K562 (cell line): ENCODE measurements around the gene COPRS. TPM values are rescaled to one million over a fixed set of nuclear protein-coding genes. Genes with fewer than 3 reads are reported as not detected.

ENCODE experiments used
- ATAC-seq: fragments of 200-7000 bp; cut with Tn5 transposase; 3 replicates; pipeline ENCODE4 v1.9.1; 2020; ENCODE audit warnings: moderate library complexity
- BruUV-seq: library from RNA; stranded (reverse); fragments of 400-500 nt; replicated peaks from 2 replicates; lab custom pipeline; 2021; lab: Mats Ljungman, UMichigan
- CTCF ChIA-PET: fragments of 300-600 bp; formaldehyde crosslinking; extraction: SDS; loops from one replicate; lab custom pipeline; 2021; ENCODE audit warnings: low intra/inter-chr PET ratio; lab: Yijun Ruan, JAX
- POLR2A ChIA-PET: fragments of 300-600, 350-650 bp; sonication (Branson Sonifier 250); formaldehyde crosslinking; extraction: SDS; loops from one replicate; lab custom pipeline; 2021; ENCODE audit warnings: antibody characterized with exemption, inconsistent platforms; lab: Yijun Ruan, JAX
- DNase-seq, 4 experiments: peaks; one replicate each; pipeline versions ENCODE4 v3.0.0 to v3.0.0-alpha.2; 2011 to 2018; ENCODE audit warnings: low spot score in 3 of 4, mixed read lengths in 3 of 4; ENCODE audit errors: extremely low read depth in 1 of 4
- FAIRE-seq: peaks from 2 replicates; lab custom pipeline; 2011; peaks lifted over from hg19 to GRCh38; lab: Jason Lieb, UNC
- H2AFZ ChIP-seq: 2 replicates; pipeline ENCODE4 v1.6.0; 2011; ENCODE audit warnings: low read depth, low read length, control low read depth, inconsistent platforms
- H3K27ac ChIP-seq: fragments of 200-600 bp; 3 replicates; pipeline ENCODE4 v1.8.0; 2011; ENCODE audit warnings: low read depth, mild to moderate bottlenecking, control low read depth, inconsistent platforms, low read length, moderate library complexity, mixed read lengths; ENCODE audit errors: extremely low read depth
- H3K27me3 ChIP-seq, 2 experiments: fragments of 300-600 bp in 1 of 2; 2 replicates in 1 of 2; 3 replicates in 1 of 2; pipeline versions ENCODE4 v1.6.0 to v1.8.0; 2011; ENCODE audit warnings: inconsistent platforms in 2 of 2, low read length in 2 of 2, mild to moderate bottlenecking in 1 of 2, mixed read lengths in 1 of 2, moderate library complexity in 1 of 2; ENCODE audit not compliant: control insufficient read depth in 2 of 2, insufficient read depth in 2 of 2
- H3K36me3 ChIP-seq: fragments of 300-600 bp; 3 replicates; pipeline ENCODE4 v1.8.0; 2011; ENCODE audit warnings: mild to moderate bottlenecking, low read length, inconsistent platforms; ENCODE audit not compliant: control insufficient read depth, insufficient read depth
- H3K4me1 ChIP-seq, 2 experiments: fragments of 200-600 bp in 1 of 2; replicated peaks in 1 of 2; 2 replicates in 1 of 2; 3 replicates in 1 of 2; pipeline versions ENCODE4 v1.5.1 to v1.8.0; 2011; ENCODE audit warnings: inconsistent platforms in 2 of 2, low read length in 2 of 2, mild to moderate bottlenecking in 1 of 2, mixed read lengths in 1 of 2, moderate library complexity in 1 of 2; ENCODE audit not compliant: control insufficient read depth in 2 of 2, insufficient read depth in 2 of 2
- H3K4me2 ChIP-seq: 2 replicates; pipeline ENCODE4 v1.6.1; 2011; ENCODE audit warnings: low read length, control low read depth, inconsistent platforms, mixed read lengths; ENCODE audit not compliant: insufficient read depth
- H3K4me3 ChIP-seq: fragments of 200-600 bp; sonication (generic), shearing (Covaris generic); 2 replicates; pipeline ENCODE4 v1.5.1; 2016; ENCODE audit warnings: control low read depth, inconsistent platforms
- H3K79me2 ChIP-seq: fragments of 200-600 bp; 3 replicates; pipeline ENCODE4 v1.8.0; 2011; ENCODE audit warnings: low read length, inconsistent platforms; ENCODE audit not compliant: control insufficient read depth, insufficient read depth
- H3K9ac ChIP-seq, 2 experiments: 2 replicates each; pipeline versions ENCODE4 v1.6.0 to v1.6.1; 2011; ENCODE audit warnings: low read depth in 2 of 2, low read length in 2 of 2, control low read depth in 1 of 2, inconsistent platforms in 1 of 2, mild to moderate bottlenecking in 1 of 2, mixed read lengths in 1 of 2; ENCODE audit not compliant: insufficient read depth in 1 of 2
- H3K9me1 ChIP-seq: one replicate; pipeline ENCODE4 v1.6.0; 2011; ENCODE audit warnings: inconsistent platforms, mild to moderate bottlenecking, low read length, moderate library complexity; ENCODE audit not compliant: control insufficient read depth, insufficient read depth
- H3K9me3 ChIP-seq: replicated peaks from 2 replicates; pipeline ENCODE4 v1.5.1; 2011; ENCODE audit warnings: low read depth, low read length, inconsistent platforms; ENCODE audit not compliant: control insufficient read depth, insufficient read depth
- H4K20me1 ChIP-seq: replicated peaks from 2 replicates; pipeline ENCODE4 v1.6.1; 2011; ENCODE audit warnings: low read length, inconsistent platforms, mixed read lengths; ENCODE audit not compliant: control insufficient read depth, insufficient read depth
- CBX2 ChIP-seq: fragments of 200-600 bp; sonication (generic); IDR thresholded peaks from one replicate; pipeline ENCODE4 v1.6.1; 2012; ENCODE audit warnings: mild to moderate bottlenecking, low read length, inconsistent platforms; ENCODE audit not compliant: insufficient read depth, poor library complexity, severe bottlenecking
- E2F3 ChIP-seq: fragments of 250-450 bp; sonication (Bioruptor Pico); IDR thresholded peaks from 2 replicates; pipeline ENCODE4 v1.4.0; 2020; ENCODE audit warnings: mild to moderate bottlenecking
- ERF ChIP-seq: fragments of 450-650 bp; formaldehyde crosslinking; IDR thresholded peaks from 2 replicates; pipeline ENCODE4 v1.4.0; 2020; ENCODE audit warnings: mild to moderate bottlenecking, mixed read lengths
- HMG20B ChIP-seq: fragments of 250-450 bp; sonication (Bioruptor Pico); IDR thresholded peaks from 2 replicates; pipeline ENCODE4 v1.5.0; 2021; ENCODE audit warnings: mild to moderate bottlenecking
- KLF13 ChIP-seq: fragments of 450-650 bp; IDR thresholded peaks from 2 replicates; pipeline ENCODE4 v1.6.1; 2016; ENCODE audit warnings: missing genetic modification characterization, low read depth, mild to moderate bottlenecking, missing compliant biosample characterization, moderate library complexity, borderline replicate concordance
- MYNN ChIP-seq, 2 experiments: sonication (generic); formaldehyde crosslinking in 1 of 2; IDR thresholded peaks; 2 replicates each; pipeline versions ENCODE4 v1.5.0 to v1.6.1; 2016 to 2020; ENCODE audit warnings: antibody characterized with exemption in 1 of 2, missing genetic modification reagents in 1 of 2
- SRSF3 ChIP-seq: fragments of 200-400 bp; formaldehyde crosslinking; IDR thresholded peaks from 2 replicates; pipeline ENCODE4 v1.6.1; 2016; ENCODE audit warnings: mild to moderate bottlenecking, low read length, moderate library complexity; ENCODE audit not compliant: insufficient read depth
- ZNF311 ChIP-seq: fragments of 250-450 bp; sonication (Bioruptor Pico); IDR thresholded peaks from 2 replicates; pipeline ENCODE4 v1.4.0; 2020; ENCODE audit warnings: mild to moderate bottlenecking, moderate library complexity
- ZNF583 ChIP-seq: fragments of 250-450 bp; sonication (Bioruptor Pico); IDR thresholded peaks from 2 replicates; pipeline ENCODE4 v1.4.0; 2020
- WGBS: fragments of 100-300 bp; shearing (Covaris generic); methylation state at CpG from one replicate; pipeline ENCODE4 v1.1.6; 2016; ENCODE audit warnings: low coverage, mixed read lengths; ENCODE audit not compliant: insufficient coverage; ENCODE audit errors: missing lambda C conversion rate; 5-methylcytosine and 5-hydroxymethylcytosine counted together
- in situ Hi-C: fragments of 300-500 bp; cut with MboI; formaldehyde crosslinking; loops from 4 replicates; pipeline ENCODE4 v1.15.0; 2018; ENCODE audit warnings: inconsistent platforms, mixed read lengths
- intact Hi-C: fragments of 100-400 bp; cut with micrococcal nuclease; formaldehyde crosslinking; loops from 2 replicates; pipeline ENCODE4 v1.14.2; 2022
- polyA plus RNA-seq, 8 experiments: library from polyadenylated mRNA; depleted of rRNA in 4 of 8; stranded (reverse) in 5 of 8; unstranded in 3 of 8; fragments of >200 nt; fragmentation: Nextera tagmentation in 2 of 8; fragmentation: Illumina TruSeq in 1 of 8; extraction: Ambion mirVana in 2 of 8; extraction: Trizol in 1 of 8; gene quantifications; 2 replicates each; pipeline versions ENCODE4 v1.2.1 to v1.2.3, GENCODE V29; 2011 to 2014; ENCODE audit warnings: inconsistent platforms in 1 of 8, missing spikeins in 1 of 8
- total RNA-seq, 7 experiments: library from RNA; depleted of rRNA in 6 of 7; stranded (reverse); fragments of >200 nt in 6 of 7; fragmentation: Illumina TruSeq in 2 of 7; extraction: Trizol in 2 of 7; gene quantifications; 2 replicates each; pipeline versions ENCODE4 v1.2.1 to v1.2.3, GENCODE V29; 2011 to 2021; ENCODE audit warnings: low replicate concordance in 1 of 7
- TF ChIP-seq, protein P1 (sequence below): fragments of 250-450 bp; sonication (Bioruptor Pico); IDR thresholded peaks from 2 replicates; pipeline ENCODE4 v1.9.0; 2021; ENCODE audit warnings: mild to moderate bottlenecking
- TF ChIP-seq, protein P2 (sequence below): sonication (generic); formaldehyde crosslinking; IDR thresholded peaks from 2 replicates; pipeline ENCODE4 v1.8.0; 2022; ENCODE audit warnings: mild to moderate bottlenecking, missing genetic modification reagents
- TF ChIP-seq, protein P3 (sequence below), 2 experiments: fragments of 450-650 bp; formaldehyde crosslinking in 1 of 2; IDR thresholded peaks; 2 replicates each; pipeline versions ENCODE4 v1.4.0 to v1.6.1; 2014 to 2020; ENCODE audit warnings: mild to moderate bottlenecking in 2 of 2, borderline replicate concordance in 1 of 2, low read depth in 1 of 2

COPRS gene
- total and polyA plus RNA-seq, 9 of the 15 experiments (the other 6 are each of a cell fraction or from before 2014, with no cell fraction given) = 11.9 to 102 (median 60.5) TPM

DNA sequence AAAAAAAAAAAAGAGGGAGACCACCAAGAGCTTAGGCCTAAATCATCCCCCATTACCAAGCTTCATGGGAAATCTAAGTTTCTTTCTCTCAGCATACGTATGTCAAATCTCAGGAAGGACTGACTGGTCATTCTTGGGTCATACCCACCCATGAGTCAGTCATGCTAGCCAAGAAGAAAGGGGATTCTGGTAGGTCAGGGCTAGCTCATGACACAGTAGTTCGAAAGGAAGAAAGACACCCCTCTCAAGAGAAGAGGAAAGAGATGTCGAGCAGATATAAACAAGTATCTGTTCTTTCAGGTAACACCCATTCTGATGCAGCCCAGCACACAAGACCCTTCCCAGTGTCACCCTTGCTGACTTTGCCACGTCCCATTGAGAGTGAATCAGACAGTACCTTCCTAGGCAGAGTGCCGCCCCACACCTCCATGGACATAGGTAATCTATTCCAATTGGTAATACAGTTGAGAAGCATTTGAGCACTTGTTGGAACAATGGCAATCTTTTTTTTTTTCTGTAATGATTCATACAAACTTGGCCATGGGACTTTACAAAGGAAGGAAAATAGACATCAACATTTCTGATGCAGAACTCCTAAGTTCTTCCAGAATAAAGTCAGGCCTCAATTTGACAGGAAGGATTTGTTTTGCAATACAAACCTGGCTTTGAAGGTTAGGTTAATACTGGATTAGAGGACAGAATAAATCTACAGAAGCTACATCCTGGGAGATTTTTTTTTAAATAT is 38.2 kb downstream of the COPRS start:
- FAIRE-seq = no peak
- no peak for TF ChIP-seq ZNF311 (CRISPR knock-in tag)
- TF ChIP-seq, protein P1, sequence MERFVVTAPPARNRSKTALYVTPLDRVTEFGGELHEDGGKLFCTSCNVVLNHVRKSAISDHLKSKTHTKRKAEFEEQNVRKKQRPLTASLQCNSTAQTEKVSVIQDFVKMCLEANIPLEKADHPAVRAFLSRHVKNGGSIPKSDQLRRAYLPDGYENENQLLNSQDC = no peak
- TF ChIP-seq ERF (CRISPR knock-in tag) = no peak
- TF ChIP-seq, protein P2, sequence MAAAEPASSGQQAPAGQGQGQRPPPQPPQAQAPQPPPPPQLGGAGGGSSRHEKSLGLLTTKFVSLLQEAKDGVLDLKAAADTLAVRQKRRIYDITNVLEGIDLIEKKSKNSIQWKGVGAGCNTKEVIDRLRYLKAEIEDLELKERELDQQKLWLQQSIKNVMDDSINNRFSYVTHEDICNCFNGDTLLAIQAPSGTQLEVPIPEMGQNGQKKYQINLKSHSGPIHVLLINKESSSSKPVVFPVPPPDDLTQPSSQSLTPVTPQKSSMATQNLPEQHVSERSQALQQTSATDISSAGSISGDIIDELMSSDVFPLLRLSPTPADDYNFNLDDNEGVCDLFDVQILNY (CRISPR knock-in tag) = no peak
- TF ChIP-seq HMG20B (CRISPR knock-in tag) = no peak
- no peak for TF ChIP-seq KLF13 (tag)
- TF ChIP-seq, protein P3, sequence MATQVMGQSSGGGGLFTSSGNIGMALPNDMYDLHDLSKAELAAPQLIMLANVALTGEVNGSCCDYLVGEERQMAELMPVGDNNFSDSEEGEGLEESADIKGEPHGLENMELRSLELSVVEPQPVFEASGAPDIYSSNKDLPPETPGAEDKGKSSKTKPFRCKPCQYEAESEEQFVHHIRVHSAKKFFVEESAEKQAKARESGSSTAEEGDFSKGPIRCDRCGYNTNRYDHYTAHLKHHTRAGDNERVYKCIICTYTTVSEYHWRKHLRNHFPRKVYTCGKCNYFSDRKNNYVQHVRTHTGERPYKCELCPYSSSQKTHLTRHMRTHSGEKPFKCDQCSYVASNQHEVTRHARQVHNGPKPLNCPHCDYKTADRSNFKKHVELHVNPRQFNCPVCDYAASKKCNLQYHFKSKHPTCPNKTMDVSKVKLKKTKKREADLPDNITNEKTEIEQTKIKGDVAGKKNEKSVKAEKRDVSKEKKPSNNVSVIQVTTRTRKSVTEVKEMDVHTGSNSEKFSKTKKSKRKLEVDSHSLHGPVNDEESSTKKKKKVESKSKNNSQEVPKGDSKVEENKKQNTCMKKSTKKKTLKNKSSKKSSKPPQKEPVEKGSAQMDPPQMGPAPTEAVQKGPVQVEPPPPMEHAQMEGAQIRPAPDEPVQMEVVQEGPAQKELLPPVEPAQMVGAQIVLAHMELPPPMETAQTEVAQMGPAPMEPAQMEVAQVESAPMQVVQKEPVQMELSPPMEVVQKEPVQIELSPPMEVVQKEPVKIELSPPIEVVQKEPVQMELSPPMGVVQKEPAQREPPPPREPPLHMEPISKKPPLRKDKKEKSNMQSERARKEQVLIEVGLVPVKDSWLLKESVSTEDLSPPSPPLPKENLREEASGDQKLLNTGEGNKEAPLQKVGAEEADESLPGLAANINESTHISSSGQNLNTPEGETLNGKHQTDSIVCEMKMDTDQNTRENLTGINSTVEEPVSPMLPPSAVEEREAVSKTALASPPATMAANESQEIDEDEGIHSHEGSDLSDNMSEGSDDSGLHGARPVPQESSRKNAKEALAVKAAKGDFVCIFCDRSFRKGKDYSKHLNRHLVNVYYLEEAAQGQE (IDR thresholded peaks at IDR 0.05; ENCODE audit: borderline replicate concordance) = no peak
- TF ChIP-seq, protein P3 (CRISPR knock-in tag; IDR thresholded peaks at IDR 0.05; ENCODE audit: low read depth) = no peak
- no peak for TF ChIP-seq SRSF3
- no peak for TF ChIP-seq ZNF583 (CRISPR knock-in tag)
- no peak for TF ChIP-seq MYNN (IDR thresholded peaks at IDR 0.05)
- TF ChIP-seq MYNN (CRISPR knock-in tag; IDR thresholded peaks at IDR 0.05) = no peak
- no peak for TF ChIP-seq E2F3 (CRISPR knock-in tag)
- no peak for TF ChIP-seq CBX2

More for the DNA sequence above, 38.2 kb downstream of the COPRS start:
- H2AFZ ChIP-seq = no peak overlapping the region
- no peaks in the 10 kb centered on the region for H4K20me1 ChIP-seq
- POLR2A ChIA-PET = interaction anchor here (0.9 kb wide), 1 partner anchor 10 kb away, joined by 4 read pairs; no protein-coding TSS in a partner anchor
- no peak overlapping the region; a peak in 1 of 4 replicates for H3K9ac ChIP-seq
- no peak overlapping the region for H3K4me2 ChIP-seq
- intact Hi-C loops = no loop called here
- H3K9me3 ChIP-seq = no peaks in the 10 kb centered on the region
- no peaks in the 10 kb centered on the region for H3K9me1 ChIP-seq
- WGBS = 4% methylated on average over 5 of the region's 5 CpGs
- peaks cover 0 to 2% of the 10 kb centered on the region in 2 experiments; a peak in 1 of 5 replicates for H3K27me3 ChIP-seq
- ATAC-seq = no peak
- H3K36me3 ChIP-seq = no peaks in the 10 kb centered on the region
- CTCF ChIA-PET = no interaction called here
- no peak for DNase-seq
- H3K4me1 ChIP-seq = peaks cover 0 to under 1% of the 10 kb centered on the region in 2 experiments; a peak in 2 of 5 replicates
- in situ Hi-C loops = no loop called here
- no peak overlapping the region for H3K4me3 ChIP-seq
- BruUV-seq = no TSS peak
- H3K79me2 ChIP-seq = no peaks in the 10 kb centered on the region
- no peak overlapping the region for H3K27ac ChIP-seq
